GM13977 (cell line): ENCODE measurements around the gene OR51A4.
"Not testable (repeated sequence)": the region's sequence is repeated elsewhere in the genome, so short reads cannot be mapped to it uniquely, and the experiment has no call there.

Experiments
- DNase-seq: peaks from one replicate; pipeline ENCODE4 v3.0.0; 2012; ENCODE audit warnings: low spot score
- CTCF ChIP-seq: IDR thresholded peaks from 2 replicates; pipeline ENCODE4 v1.5.1; 2012; ENCODE audit warnings: mild to moderate bottlenecking, control low read depth; ENCODE audit not compliant: insufficient read depth; ENCODE audit errors: extremely low read depth, missing control alignments
- in situ Hi-C: fragments of 300-500 bp; cut with MboI; formaldehyde crosslinking; loops from one replicate; pipeline ENCODE4 v1.12.0; 2022; ENCODE audit warnings: low sequenced_read_pairs, low pct_unique_long_range_greater_than_20kb, mixed read lengths, inconsistent platforms; ENCODE audit not compliant: unreplicated experiment

OR51A4 gene

GRCh38 chr11:4975436-4975835 lies 28.0 kb upstream of the OR51A4 start:
- TF ChIP-seq CTCF: no peak
- in situ Hi-C loops: loop anchor here (25.0 kb wide), 1 partner anchor 338 kb away; the partner anchor contains the start of genes OR51D1 and OR51E1
- no peak for DNase-seq

- no peak for DNase-seq
- TF ChIP-seq CTCF: no peak
- in situ Hi-C loops: no loop called here
These were observed 15.4 kb upstream of the OR51A4 start for GRCh38 chr11:4962816-4963215.

GRCh38 chr11:4960877-4961276 lies 13.5 kb upstream of the OR51A4 start:
- in situ Hi-C loops: no loop called here
- no peak for TF ChIP-seq CTCF
- no peak for DNase-seq

- no peak for TF ChIP-seq CTCF
- DNase-seq: no peak
These were observed 10.0 kb upstream of the OR51A4 start for GRCh38 chr11:4957396-4957795.

GRCh38 chr11:4955613-4956012 lies 8.2 kb upstream of the OR51A4 start, which contains the start of gene OR51A2:
OR51A2 (minus strand) TSS chr11:4955713; CDS start chr11:4955713, 0 bp downstream.
- in situ Hi-C loops: not testable (repeated sequence)

More at GRCh38 chr11:4957396-4957795, 10.0 kb upstream of the OR51A4 start:
- in situ Hi-C loops: no loop called here

GRCh38 chr11:4936745-4937144 lies 10.7 kb downstream of the OR51A4 start:
- in situ Hi-C loops: no loop called here
- DNase-seq: no peak
- TF ChIP-seq CTCF: no peak

More at GRCh38 chr11:4955613-4956012, 8.2 kb upstream of the OR51A4 start, which contains the start of gene OR51A2:
- DNase-seq: not testable (repeated sequence)

- no peak for TF ChIP-seq CTCF
- in situ Hi-C loops: no loop called here
- no peak for DNase-seq
These were observed 14.7 kb downstream of the OR51A4 start for GRCh38 chr11:4932751-4933150.
